NCI-H69 (cell line): ENCODE measurements around the gene CRKL.
A peak's percentile ranks its signal among the peaks of the same experiment; 100 is the strongest.
"Not testable (repeated sequence)": the region's sequence is repeated elsewhere in the genome, so short reads cannot be mapped to it uniquely, and the experiment has no call there.

Source experiments
- DNase-seq: peaks from one replicate; lab custom pipeline; 2025; lab: John Stamatoyannopoulos, UW

Gene CRKL

GRCh38 chr22:20901093-20902033, 15.8 kb upstream of the CRKL start:
- not testable (repeated sequence) for DNase-seq

DNA sequence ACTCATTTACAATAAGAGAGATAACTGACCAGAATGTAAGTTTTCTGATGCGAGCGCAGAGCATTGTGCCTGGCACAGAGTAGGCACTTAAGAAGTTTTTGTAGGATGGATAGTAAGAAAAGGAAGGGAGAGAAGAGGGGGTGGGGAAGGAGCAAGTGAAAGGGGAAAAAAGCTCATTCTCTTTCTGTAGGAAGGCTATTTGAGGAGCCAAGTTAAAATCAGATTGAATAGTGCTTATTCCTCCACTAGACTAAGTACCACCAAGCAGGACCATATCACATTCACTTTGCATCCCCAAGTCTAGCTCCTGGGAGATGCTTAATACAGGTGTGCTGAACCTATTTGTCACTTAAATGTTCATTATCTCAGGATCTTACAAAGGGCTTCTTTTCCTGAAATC, 14.1 kb upstream of the CRKL start:
- DNase-seq: no peak

DNA sequence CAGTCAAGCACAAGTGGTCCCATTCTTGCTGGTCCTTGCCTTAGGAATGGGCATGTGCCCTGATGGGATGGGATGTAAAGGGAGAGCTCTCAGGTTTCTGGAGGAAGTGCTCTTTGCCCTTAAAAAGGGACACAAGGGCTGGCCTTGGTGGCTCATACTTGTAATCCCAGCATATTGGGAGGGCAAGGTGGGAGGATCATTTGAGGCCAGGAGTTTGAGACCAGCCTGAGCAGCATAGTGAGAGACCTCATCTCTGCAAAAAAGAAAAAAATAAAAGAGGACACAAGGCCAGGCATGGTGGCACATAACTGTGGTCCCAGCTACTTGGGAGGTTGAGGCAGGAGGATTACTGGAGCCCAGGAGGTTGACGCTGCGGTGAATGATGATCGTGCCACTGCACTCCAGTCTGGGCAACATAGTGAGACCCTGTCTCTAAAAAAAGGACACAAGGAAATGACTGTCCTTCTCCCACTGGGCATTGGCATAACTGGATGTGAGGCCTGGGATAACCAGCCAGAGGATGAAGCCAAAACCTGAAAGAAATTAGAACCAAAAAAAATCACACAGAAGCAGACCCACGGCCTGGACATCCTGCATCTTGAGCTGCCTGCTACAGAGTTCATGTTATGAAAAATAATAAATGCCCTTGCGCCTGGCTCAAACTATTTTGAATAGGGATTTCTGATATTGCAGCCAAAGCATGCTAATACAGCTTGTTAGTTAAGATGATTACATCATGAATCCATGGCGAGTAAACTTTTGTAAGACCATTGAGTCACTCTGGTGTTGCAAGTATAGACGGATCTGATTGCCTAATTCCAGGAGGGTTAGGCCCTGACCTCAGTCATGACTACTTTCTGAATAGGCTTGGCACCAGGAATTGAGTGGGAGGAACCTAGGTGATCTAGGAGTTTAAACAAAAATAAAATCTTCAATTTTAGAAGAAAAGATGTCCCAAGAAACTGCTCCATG, 12.9 kb upstream of the CRKL start:
- DNase-seq: no peak

- peak; percentile 21 for DNase-seq
Observed at GRCh38 chr22:20904980-20905355, 12.2 kb upstream of the CRKL start.

- DNase-seq: peak; percentile 56
Observed at GRCh38 chr22:20905415-20906386, 11.5 kb upstream of the CRKL start.

GRCh38 chr22:20906387-20906767, 10.8 kb upstream of the CRKL start:
- DNase-seq: no peak

DNA sequence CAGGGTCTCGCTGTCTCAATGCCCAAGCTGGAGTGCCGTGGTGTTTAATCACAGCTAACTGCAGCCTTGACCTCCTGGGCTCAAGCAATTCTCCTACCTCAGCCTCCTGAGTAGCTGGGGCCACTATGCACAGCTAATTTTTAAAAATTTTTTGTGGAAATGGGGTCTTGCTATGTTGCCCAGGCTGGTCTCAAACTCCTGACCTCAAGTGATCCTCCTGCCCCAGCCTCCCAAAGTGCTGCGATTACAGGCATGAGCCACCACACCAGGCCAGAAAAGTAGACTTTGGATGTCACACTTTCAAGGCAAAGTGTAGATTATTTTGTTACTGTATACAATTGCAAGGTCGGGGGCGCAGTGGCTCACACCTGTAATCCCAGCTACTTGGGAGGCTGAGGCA, 8.5 kb upstream of the CRKL start:
- DNase-seq: not testable (repeated sequence)

DNA sequence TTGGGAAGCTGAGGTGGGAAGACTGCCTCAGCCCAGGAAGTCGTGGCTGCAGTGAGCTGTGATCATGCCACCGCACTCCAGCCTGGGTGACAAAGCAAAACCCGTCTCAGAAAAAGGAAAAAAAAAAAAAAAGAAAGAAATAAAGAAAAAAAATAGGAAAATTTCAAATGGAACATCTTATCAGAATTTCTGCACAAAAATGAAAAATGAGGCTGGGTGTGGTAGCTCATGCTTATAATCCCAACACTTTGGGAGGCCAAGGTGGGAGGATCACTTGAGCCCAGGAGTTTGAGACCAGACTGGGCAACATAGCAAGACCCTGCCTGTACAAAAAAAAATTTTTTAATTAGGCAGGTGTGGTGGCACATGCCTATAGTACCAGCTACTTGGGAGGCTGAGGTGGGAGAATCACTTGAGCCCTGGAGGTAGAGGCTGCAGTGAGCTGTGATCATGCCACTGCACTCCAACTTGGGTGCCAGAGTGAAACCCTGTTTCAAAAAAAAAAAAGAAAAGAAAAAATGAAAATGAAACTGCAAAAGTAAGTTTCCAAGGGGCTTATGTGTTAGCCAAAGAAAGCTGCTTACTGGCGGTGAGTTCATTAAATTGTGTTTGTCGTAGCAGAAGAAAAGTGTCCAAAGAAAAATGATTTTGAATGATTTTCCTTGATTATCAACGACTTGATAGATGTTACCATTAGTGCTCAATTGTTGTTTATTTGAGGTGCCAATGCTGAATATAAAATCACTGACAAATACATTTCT, 7.5 kb upstream of the CRKL start:
- no peak for DNase-seq

DNA sequence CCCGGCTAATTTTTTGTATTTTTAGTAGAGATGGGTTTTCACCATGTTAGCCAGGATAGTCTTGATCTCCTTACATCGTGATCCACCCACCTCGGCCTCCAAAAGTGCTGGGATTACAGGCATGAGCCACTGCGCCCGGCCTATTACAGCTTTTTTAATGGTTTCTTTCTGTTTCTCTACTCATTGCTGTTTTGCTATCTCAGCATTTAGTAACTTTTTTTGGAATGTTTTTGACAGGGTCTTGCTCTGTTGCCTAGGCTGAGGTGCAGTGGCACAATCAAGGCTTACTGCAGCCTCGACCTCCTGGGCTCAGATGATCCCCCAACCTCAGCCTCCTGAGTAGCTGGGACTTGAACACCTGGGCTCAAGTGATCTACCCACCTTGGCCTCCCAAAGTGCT, 4.7 kb upstream of the CRKL start:
- DNase-seq: no peak

GRCh38 chr22:20918663-20919218, 1.5 kb downstream of the CRKL start:
- peak; percentile 18 for DNase-seq

DNA sequence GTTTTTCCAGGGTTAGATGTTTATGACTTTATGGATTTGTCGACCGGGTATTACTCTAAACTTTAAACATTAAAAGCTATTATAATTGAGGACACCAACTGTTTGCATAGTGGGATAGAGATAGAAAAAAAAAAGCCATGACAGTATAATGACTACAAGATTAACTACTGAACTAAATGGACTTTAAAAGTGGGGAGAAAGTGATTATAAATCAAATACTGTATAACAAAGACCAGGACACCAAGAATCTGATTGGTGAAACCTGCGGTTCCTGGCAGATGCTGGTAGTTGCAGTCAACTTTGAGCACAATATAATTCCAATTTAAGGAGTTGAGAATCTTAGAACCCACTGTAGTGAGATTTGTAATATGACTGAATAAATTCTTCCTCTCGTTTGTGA, 2.5 kb downstream of the CRKL start:
- DNase-seq: peak; percentile 50

DNA sequence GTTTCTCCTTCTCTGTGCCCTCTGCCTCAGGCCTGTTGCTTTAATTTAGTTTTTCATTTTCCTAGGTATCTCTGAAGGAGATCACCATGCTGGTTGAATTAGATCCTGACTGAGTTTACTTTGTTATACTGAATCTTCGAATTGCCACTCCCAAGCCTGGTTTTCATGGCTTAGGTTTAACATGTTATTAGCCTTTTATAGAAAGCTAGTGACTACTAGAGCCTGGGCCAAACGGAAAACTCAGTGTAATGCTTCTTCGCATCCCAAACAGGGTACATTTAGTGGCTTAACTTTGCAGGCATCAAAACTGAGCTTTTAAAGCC, 3.6 kb downstream of the CRKL start:
- no peak for DNase-seq

DNA sequence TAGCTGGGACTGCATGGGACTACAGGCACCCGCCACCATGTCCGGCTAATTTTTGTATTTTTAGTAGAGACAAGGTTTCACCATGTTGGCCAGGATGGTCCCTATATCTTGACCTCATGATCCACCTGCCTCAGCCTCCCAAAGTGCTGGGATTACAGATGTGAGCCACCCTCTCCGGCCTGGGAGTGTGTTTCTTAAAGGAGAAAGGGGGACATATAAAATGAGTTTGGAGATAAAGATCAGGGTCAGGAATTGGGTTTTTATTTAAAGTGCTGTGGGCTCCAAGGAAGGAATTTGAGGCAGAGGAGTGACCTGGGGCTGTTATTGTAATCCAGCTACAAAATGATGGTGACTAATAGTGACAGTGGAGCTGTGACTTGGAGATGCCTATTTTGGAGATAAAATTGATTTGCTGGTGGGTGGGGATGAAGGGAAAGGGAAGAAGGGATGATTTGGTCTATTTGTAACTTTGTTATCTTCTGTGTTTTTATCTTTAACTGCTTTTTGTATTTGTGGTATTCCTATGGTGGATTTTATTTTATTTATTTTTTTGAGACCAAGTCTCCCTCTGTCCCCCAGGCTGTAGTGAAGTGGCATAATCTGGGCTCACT, 5.0 kb downstream of the CRKL start:
- no peak for DNase-seq

DNA sequence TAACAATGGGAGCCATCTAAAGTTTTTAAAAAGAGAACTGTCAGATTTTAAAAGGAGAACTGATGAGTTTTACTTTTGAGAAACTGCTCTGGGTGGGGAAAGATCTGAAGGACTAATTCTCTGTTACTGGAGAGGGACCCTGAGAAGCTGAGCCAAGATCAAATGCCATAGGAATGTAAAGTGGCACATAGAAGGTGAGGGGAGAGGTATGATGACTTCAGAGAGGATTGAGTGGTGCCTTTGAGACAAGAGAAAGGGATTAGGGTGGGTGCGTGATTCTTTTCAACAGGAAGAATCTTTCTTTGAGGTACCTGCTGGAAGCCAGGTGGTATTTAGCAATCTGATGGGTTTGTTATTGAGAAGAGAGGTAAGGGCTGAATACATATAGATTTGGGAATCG, 9.0 kb downstream of the CRKL start:
- DNase-seq: no peak

DNA sequence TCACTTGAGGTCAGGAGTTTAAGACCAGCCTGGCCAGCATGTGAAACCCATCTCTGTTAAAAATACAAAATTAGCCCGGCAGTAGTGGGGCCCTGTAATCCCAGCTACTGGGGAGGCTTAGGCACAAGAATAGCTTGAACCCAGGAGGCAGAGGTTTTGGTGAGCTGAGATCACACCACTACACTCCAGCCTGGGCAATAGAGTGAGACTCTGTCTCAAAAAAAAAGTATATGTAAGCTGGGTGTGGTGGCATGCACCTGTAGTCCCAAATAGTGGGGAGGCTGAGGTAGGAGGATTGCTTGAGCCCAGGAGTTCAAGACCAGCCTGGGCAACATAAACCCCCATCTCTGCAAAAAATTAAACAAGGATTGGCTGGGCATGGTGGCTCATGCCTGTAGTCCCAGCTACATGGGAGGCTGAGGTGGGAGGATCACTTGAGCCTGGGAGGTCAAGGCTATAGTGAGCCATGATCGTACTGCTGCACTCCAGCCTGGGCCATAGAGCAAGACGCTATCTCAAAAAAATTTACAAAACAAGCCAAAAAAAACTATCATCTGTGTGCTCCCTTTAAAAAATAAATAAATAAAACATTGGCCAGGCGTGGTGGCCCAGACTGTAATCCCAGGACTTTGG, 10.8 kb downstream of the CRKL start:
- no peak for DNase-seq

- DNase-seq: no peak
Observed at GRCh38 chr22:20928573-20928967, 11.4 kb downstream of the CRKL start.

- DNase-seq: no peak
Observed at GRCh38 chr22:20930004-20930403, 12.8 kb downstream of the CRKL start.

DNA sequence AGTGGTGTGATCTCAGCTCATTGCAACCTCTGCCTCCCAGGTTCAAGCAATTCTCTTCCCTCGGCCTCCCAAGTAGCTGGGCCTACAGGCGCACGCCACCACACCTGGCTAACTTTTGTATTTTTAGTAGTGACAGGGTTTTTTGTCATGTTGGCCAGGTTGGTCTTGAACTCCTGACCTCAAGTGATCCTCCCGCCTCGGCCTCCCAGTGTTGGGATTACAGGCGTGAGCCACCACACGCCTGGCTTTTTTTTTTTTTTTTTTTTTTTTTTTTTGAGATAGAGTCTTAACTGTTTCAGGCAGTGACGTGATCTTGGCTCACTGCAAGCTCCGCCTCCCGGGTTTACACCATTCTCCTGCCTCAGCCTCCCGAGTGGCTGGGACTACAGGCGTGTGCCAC, 13.2 kb downstream of the CRKL start:
- DNase-seq: not testable (repeated sequence)

DNA sequence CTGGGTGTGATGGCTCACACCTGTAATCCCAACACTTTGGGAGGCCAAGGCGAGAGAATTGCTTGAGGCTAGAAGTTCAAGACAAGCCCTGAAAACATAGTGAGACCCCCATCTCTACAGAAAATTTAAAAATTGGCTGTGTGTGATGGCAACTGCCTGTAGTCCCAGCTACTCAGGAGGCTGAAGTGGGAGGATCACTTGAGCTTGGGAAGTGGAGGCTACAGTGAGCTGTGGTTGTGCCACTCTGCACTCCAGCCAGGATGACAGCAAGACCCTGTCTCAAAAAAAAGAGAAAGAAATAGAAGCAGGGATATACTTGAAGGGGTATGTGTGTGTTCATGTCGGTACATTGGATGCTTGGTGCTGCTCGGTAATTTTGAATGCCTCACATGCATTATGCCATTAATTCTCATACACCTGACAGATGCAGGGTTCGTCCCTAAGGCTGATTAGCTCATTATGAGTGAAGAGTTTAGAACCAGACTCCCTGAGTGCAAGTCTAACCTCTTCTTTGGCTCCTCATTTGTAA, 14.0 kb downstream of the CRKL start:
- no peak for DNase-seq

DNA sequence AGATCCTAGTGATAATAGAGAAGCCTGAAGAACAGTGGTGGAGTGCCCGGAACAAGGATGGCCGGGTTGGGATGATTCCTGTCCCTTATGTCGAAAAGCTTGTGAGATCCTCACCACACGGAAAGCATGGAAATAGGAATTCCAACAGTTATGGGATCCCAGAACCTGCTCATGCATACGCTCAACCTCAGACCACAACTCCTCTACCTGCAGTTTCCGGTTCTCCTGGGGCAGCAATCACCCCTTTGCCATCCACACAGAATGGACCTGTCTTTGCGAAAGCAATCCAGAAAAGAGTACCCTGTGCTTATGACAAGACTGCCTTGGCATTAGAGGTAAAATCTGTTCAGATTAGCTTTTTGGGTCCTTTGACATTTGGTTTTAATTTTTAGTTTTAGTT, 16.7 kb downstream of the CRKL start:
- no peak for DNase-seq
